Hepatocyte (in vitro differentiated cells): ENCODE results near the gene CCDC154.
"Not testable (repeated sequence)": the region's sequence is repeated elsewhere in the genome, so short reads cannot be mapped to it uniquely, and the experiment has no call there.

Source experiments
- CTCF ChIP-seq: fragments of 200-600 bp; sonication (generic); IDR thresholded peaks from 2 replicates; pipeline ENCODE4 v1.5.1; 2016; ENCODE audit warnings: antibody characterized with exemption, mild to moderate bottlenecking; ENCODE audit not compliant: poor library complexity
- EZH2 ChIP-seq: fragments of 200-600 bp; sonication (generic); IDR thresholded peaks from 2 replicates; pipeline ENCODE4 v1.6.1; 2016; ENCODE audit warnings: antibody characterized with exemption, mild to moderate bottlenecking, borderline replicate concordance
- EZH2phosphoT487 ChIP-seq: fragments of 200-600 bp; sonication (generic); IDR thresholded peaks from one replicate; pipeline ENCODE4 v1.6.1; 2018; ENCODE audit warnings: antibody characterized with exemption, mild to moderate bottlenecking, low read depth, moderate library complexity; ENCODE audit not compliant: unreplicated experiment, severe bottlenecking

GRCh38 chr16:1478937-1479336, 34.6 kb upstream of the CCDC154 start:
- not testable (repeated sequence) for TF ChIP-seq CTCF, EZH2, EZH2phosphoT487
